Measurements from ENCODE around the gene APELA.
"Not testable (repeated sequence)": the region's sequence is repeated elsewhere in the genome, so short reads cannot be mapped to it uniquely, and the experiment has no call there.

Gene APELA

DNA sequence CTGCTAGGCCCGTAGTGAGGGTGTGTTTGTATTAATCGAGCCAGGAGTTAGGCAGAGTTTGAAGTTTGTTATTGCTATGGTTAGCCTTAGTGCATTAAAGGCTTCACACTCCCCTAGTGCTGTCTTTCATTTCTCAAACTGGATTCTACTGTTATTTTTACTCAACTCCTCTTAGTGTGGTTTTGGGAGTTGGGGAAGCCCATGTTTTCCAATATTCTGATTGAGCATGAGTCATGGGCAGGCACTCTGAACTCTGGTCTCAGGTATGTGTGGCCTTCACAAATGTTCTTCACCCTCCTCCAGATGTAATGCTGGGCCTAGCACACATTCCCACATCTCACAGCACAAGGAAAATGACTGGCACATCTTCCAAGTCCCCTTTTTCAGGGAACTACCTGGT, 50.1 kb downstream of the APELA start:
- not testable (repeated sequence) for DNase-seq

DNA sequence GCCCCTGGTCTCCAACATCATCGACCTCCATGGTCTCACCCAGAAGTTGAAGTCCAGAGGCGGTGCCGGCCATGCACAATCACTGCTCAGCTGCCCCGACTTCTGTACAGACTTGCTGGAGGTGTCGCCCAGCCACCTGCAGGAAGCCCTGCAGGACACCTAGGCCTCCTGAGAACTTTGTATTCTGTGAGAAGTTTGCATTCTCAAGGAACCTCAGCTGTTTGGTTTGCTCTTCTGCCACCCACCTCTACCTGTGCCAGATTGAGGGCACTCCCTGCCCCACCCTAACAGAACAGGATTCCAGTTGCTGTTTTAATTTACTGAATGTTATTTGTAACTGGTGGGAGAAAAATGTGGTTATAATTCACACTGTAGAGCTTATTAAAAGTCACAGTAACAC, 53.7 kb downstream of the APELA start:
- DNase-seq = no peak

DNA sequence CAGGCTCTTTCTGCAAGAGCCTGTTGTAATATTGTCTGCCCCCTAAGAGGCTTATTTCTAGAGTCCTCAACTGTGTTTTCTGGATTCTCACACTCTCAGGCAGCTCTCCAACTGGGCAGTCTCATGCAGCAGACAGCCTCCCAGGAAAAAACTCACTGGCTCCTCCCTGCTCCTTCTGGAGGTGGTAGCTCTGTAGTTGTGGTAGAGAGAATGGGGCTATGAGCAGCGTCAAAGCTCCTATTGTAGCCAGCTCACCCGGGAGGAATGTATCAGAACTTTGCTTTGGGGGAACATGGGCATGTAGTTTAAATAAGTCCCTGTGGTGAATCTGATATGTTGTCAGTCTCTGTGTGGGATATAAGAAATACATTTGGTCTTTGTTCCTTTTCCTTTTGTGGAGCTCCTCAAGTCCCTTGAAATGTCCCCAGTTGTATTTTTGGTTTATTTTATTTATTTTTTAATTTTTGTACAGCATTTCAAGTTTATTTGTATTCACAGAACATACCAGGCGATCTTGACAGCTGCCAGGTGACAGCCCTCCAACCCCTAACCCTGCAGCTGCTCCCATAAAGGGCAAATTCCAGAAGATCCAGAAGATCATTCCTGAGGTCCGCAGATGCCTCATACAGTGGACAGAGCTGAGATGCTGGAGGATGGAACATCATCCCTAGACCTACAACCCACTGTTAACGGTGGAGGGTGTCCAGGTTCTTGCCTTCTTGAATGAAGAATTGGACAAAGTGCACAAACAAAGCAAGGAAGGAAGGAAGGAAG, 54.8 kb downstream of the APELA start:
- no peak for DNase-seq

DNA sequence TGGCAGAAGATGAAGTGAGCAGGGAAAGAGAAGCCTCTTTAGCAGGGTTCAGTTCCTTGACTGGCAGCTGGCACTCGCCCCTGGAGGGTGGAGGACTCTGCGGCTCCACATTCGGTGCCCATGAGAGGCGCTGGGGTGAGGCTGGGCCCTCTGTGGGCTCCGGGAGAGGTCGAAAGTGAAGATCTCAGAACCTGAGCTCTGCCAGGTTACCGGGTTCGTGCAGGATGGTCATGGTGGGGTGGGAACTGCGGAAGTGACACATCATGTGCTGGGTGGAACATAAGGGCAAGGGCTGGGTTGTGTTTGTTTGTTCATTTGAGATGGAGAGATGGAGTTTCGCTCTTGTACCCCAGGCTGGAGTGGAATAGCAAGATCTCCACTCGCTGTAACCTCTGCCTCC, 56.3 kb downstream of the APELA start:
- DNase-seq = no peak

DNA sequence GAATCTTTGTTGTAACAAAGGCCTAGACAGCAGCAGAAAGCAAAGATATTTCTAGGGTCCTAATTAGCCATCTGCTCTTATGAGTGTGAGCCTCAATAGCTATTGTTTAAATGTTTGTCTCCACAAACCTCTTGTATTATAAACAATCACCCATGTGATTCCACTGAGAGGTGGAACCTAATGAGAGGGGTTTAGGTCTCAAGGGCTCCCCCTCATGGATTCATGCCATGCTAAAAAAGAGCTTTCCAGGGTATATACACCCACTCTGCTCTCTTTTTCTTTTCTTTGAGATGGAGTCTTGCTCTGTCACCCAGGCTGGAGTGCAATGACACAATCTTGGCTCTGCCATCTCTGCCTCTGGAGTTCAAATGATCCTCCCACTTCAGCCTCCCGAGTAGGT, 58.4 kb downstream of the APELA start:
- peak; percentile 15 for DNase-seq

DNA sequence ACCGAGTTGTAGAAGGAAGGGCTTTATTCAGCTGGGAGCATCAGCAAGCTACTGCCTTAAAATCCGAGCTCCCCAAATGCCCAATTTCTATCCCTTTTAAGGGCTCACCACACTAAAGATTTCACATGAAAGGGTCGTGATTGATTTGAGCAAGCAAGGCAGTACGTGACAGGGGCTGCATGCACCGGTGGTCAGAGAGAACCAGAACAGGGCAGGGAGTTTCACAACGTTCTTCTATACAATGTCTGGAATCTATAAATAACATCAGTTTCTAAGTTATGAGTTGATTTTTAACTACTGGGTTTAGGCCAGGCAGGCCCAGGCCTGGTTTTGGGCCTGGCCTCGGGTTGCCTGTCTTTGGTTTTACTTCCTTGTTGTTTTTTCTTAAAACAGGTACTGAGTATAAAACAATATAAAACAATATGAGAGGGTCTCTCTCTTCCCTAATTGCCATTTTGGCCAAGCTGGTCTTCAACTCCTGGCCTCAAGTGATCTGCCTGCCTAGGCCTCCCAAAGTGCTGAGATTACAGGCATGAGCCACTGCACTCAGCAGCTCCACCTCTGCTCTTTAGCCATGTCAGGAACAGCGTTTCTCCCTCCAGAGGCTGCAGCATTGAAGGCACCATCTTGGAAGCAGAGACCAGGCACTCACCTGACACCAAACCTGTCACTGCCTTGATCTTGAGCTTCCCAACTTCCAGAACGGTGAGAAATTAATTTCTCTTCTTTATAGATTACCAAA, 59.1 kb downstream of the APELA start:
- not testable (repeated sequence) for DNase-seq

DNA sequence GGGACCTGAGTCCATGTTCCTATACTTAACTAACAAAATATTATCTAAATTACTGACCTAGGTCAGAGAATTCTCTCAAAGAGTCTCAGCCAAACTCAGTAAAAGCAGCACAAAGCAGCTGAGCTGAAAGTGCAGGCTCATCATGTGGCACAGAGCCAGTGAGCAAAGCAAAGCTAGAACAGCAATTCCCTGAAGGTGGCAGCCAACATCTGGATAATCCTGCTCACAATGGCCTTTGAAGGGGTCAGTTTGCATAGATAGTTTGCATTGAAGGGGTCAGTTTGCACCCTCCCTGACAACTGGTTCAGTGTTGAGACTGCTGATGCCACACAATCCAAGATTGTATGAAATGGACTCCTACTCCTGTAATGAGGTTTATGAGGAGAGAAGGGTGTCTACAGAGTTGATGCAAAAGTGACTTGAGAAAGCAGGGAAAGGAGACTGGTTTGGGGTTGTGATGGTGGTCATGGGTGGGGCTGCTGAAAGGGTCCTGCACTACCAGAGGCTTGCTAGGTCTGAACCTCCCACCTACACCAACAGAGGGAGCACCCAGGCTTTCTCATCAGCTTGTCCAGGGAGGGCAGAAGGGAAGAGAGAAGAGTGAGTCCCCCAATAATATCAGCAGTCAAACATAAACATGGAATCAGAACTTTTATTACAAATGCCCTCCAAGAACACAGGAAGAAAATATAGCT, 60.7 kb downstream of the APELA start:
- DNase-seq = peak; percentile 82

DNA sequence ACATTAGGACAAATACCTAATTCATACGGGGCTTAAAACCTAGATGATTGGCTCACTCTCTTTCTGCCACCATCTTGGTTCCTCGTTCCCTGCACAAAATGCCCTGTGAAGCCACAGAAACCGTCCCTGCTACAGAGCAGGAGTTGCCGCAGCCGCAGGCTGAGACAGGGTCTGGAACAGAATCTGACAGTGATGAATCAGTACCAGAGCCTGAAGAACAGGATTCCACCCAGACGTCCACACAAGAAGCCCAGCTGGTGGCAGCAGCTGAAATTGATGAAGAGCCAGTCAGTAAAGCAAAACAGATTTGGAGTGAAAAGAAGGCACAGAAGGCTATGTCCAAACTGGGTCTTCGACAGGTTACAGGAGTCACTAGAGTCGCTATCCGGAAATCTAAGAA, 66.2 kb downstream of the APELA start:
- no peak for DNase-seq

DNA sequence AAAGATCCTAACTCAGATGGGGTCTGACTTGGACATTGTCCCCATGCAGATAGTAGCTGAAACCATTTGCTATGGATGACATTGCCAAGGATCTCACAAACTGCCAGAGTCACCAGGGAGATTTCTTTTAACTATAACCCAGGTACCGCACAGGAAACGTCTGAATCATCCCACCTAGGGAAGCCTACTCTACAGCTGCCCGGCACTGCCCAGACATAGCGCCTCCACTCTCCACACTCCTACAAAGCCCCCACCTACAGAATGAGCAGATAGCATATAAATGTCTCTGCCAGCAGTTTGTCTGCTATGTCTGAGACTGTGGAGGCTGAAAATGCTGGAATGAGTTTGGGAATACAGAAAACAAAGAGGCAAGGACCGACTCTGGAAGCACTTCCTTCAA, 68.2 kb downstream of the APELA start:
- no peak for DNase-seq

DNA sequence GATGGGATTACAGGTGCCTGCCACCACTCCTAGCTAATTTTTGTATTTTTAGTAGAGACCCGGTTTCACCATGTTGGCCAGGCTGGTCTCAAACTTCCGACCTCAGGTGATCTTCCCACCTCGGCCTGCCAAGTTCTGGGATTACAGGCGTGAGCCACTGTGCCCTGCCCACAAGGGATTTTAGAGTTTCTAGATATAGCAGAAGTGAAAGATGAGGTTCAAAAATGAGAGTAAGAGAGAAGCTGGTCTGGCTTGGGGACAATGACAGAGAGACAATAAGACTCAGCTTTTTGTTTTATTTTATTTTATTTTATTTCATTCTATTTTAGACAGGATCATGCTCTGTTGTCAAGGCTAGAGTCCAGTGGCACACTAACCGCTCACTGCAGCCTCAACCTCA, 69.8 kb downstream of the APELA start:
- no peak for DNase-seq

All from RPMI8226 (cell line).